Right ventricle myocardium superior (tissue), 1 donor: ENCODE data around the gene C1QTNF1. TPM values are rescaled to one million over a fixed set of nuclear protein-coding genes. Genes with fewer than 3 reads are reported as not detected.
"Not testable (repeated sequence)": the region's sequence is repeated elsewhere in the genome, so short reads cannot be mapped to it uniquely, and the experiment has no call there.

ENCODE experiments used
- ATAC-seq: fragments of 200-7000 bp; cut with Tn5 transposase; one replicate; pipeline ENCODE4 v1.9.1; 2020; ENCODE audit warnings: mild to moderate bottlenecking; ENCODE audit not compliant: poor library complexity
- DNase-seq: peaks from one replicate; pipeline ENCODE4 v3.0.0-alpha.2; 2020
- intact Hi-C: fragments of 100-400 bp; cut with DNase I; formaldehyde crosslinking; loops from one replicate; pipeline ENCODE4 v1.11.2; 2022
- total RNA-seq: library from RNA; stranded (reverse); fragmentation: NEBNext Ultra II Directional; extraction: Animal tissue kit (Norgen Biotek cat#: 25700); gene quantifications from one replicate; pipeline ENCODE4 v1.2.1, GENCODE V29; 2021
- donor health status: DM: no; HTN: yes; CAD: no; lungs with severe emphysema.

C1QTNF1 gene
- total RNA-seq, 1 donor from 2014 or later = 143 TPM

DNA sequence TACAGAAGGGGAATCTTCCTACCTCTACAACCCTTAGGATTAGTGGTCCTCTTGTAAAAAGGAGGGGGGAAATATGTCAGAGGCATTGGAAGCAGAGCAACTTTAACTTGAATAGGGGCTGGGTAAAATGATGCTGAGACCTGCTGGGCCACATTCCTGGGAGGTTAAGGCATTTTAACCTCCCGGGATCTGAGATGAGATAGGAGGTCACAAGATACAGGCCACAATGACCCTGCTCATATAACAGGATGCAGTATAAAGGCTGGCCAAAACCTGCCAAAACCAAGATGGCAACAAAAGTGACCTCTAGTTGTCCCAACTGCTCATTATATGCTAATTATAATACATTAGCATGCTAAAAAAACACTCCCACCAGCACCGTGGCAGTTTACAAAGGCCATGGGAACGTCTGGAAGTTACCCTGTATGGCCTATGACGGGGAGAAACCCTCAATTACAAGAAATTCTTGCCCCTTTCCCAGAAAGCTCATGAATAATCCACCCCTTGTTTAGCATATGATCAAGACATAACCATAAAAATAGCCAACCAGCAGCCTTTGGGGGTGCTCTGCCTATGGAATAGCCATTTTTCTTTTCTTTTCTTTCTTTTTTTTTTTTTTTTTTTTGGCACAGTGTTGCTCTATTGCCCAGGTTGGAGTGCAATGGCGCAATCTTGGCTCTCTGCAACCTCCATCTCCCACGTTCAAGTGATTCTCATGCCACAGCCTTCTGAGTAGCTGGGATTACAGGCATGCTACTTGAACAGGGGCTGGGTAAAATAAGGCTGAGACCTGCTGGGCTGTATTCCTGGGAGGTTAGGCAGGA, 6.2 kb upstream of the C1QTNF1 start:
- DNase-seq (no peak), ATAC-seq (no peak)
- intact Hi-C loops = no loop called here

DNA sequence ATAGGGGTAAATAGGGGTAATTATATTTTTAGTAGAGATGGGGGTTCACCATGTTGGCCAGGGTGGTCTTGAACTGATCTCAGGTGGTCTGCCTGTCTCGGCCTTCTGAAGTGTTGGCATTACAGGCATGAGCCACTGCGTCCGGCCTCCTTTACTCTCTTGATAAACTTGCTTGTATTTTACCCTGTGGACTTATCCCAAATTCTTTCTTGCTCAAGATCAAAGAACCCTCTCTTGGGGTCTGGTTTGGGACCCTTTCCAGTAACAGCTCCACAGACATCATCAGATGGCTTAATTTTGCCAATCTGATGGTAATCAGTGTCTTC, 5.6 kb upstream of the C1QTNF1 start:
- intact Hi-C loops = no loop called here
- no peak for DNase-seq
- no peak for ATAC-seq

DNA sequence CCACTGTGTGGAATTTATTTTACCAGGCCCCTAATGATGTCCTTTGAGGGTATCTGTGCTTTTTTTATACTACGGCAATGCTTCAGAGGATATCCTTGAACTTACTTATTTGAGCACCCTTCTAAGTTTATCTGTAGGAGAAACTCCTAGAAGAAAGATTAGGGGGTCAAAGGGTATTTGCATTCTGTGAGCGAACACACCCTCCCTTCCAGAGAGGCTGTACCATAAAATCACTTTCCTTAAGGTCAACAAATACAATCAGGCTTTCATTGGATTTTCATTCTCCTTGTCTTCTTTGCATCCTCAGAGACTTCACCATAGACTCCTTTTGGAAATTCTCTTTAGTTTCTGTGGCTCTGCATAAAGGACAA, 4.7 kb upstream of the C1QTNF1 start:
- DNase-seq = no peak
- no peak for ATAC-seq
- intact Hi-C loops = no loop called here

DNA sequence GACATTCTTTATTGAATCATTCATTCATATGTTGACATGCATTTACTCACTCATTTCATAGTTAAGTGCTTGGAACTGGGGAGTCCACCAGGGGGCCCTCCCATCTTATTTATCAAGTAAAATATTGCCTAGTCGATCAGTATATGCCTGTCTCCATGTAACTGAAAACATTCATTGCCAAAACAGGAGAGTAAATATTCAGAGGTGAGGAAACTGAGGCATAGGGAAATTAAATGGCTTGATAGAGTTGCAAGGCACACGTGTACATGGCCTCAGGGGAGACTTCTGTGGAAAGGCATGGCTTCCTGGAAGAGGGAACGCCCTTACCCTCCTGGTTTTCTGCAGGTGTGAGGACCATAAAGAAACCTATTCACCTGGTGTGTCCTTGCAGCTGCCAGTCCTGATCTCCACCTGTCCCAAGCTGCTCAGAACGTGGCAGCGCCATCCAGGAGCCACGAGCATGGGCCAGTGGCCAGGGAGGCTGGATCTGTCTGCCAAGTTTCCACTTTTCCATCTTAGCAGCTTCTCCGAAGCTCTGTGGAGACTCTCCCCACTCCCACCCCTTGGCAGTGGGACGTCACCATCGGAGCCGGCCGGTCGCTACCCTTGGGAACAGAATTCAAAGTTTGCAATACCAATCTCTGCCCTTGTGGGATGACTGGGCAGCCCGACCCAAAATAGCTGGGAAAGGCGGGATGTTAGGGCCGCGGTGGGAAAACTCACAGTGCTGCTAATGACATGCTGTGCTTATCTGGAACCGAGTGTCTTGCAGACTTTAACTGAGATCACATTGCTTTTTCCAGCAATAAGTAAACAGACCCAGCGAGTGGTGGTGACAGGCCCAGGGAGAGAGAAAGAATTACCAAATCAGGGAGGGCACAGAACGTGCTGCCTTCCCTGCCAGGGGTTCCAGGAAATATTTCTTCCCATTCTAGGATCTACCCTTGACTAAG, 4.1 kb upstream of the C1QTNF1 start:
- ATAC-seq = peak; percentile 35
- intact Hi-C loops = loop anchor here (5.0 kb wide), 1 partner anchor 57 kb away; no protein-coding TSS in a partner anchor

DNA sequence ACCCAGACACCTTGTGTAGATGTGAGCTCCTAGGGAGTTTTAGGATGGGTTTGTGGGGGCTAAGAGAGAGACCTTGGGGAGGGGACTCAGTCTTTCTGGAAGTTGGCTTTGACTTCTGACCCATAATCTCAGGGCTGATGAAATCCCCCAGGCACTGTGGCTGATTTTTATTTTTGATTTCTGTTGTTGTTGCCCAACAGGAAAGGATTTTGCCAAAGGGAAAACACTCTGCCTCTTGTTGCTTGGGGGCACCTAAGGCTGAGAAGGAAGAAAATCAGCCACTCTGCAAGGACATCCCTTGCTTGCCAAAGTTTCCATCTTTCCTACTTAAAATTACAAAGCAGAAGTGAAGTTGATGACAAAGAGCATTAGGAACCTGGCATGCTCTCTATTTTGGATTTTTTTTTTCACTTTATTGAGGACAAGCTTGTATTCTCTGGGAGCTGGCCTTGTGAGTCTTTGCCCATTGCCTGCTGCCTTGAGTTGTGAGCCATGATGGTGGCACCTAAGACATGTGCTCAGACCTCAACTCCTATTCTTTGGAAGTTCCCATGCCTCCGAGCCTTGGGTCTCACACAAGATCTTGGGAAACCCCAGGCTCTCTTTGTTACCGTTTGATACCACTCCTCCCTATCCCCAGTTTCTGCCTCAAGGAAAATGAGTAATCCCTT, 3.2 kb upstream of the C1QTNF1 start:
- ATAC-seq (no peak), DNase-seq (no peak)
- intact Hi-C loops = loop anchor here (5.0 kb wide), 1 partner anchor 57 kb away; no protein-coding TSS in a partner anchor

More for the DNA sequence above, 4.1 kb upstream of the C1QTNF1 start:
- peak; percentile 81 for DNase-seq

DNA sequence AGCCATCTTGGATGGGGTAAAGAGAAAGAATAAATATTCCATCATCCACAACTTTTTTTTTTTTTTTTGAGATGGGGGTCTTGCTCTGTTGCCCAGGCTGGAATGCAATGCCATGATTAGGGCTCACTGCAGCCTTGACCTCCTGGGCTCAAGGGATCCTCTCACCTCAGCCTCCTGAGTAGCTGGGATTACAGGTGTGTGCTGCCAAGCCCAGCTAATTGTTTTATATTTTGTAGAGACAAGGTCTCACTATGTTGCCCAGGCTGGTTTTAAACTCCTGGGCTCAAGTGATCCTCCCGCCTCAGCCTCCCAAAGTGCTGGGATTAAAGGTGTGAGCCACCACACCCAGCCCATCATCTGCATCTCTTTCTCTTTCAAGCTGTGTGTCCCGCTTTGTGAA, 2.0 kb upstream of the C1QTNF1 start:
- intact Hi-C loops = loop anchor here (5.0 kb wide), 1 partner anchor 55 kb away; no protein-coding TSS in a partner anchor
- DNase-seq, ATAC-seq: not testable (repeated sequence)

DNA sequence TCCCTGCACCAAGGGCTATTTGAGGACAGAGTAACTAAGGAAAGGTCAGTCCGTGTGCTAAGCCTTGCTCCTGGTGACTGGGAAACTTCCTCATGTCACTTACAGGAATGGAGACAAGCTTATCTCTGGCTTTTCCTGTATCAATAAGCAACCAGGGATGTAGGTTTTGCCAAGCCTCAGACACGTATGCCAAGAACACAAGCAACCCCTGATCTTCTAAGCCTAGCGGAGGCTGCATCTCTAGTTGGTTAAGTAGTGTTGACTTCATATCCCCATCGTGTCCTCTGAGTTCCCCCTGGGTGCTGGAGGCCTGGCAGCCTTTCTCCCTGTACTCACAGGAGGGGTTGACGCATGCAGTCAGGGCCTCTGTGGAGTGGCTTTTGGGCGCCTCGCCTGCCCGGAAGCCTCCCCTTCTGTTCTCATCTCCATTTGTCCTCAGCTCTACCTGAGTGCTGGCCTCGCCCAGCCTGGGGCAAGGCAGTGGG, 1.4 kb upstream of the C1QTNF1 start:
- peak; percentile 45 for ATAC-seq
- intact Hi-C loops = loop anchor here (5.0 kb wide), 1 partner anchor 55 kb away; no protein-coding TSS in a partner anchor
- DNase-seq = peak; percentile 88

DNA sequence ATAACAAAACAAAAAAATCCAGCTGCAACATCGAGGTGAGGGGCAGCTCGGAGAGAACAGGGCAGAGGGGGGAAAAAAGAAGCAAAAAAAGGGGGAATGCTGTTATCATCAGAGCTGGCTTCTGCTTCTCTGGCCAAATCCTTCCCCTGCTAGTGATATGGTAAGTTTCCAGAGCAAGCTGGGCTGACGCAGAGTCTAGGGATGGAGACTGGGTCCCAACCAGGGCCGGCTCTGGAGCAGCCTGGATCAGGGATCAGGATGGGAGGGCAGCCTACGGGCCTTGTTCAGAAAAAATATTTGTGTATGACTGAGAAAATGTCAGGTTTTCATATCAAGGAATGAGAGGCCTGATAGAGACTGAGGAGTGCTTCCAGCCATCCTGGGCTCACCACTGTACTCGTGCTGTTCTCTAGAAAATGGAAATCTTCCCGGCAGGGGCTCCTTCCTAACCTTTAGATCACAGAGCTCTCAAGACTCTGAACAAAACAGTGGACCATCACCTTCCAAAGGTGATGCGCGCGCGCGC, 726 bp upstream of the C1QTNF1 start:
- ATAC-seq (peak; percentile 8), DNase-seq (peak; percentile 65)
- intact Hi-C loops = loop anchor here (5.0 kb wide), 1 partner anchor 54 kb away; no protein-coding TSS in a partner anchor

DNA sequence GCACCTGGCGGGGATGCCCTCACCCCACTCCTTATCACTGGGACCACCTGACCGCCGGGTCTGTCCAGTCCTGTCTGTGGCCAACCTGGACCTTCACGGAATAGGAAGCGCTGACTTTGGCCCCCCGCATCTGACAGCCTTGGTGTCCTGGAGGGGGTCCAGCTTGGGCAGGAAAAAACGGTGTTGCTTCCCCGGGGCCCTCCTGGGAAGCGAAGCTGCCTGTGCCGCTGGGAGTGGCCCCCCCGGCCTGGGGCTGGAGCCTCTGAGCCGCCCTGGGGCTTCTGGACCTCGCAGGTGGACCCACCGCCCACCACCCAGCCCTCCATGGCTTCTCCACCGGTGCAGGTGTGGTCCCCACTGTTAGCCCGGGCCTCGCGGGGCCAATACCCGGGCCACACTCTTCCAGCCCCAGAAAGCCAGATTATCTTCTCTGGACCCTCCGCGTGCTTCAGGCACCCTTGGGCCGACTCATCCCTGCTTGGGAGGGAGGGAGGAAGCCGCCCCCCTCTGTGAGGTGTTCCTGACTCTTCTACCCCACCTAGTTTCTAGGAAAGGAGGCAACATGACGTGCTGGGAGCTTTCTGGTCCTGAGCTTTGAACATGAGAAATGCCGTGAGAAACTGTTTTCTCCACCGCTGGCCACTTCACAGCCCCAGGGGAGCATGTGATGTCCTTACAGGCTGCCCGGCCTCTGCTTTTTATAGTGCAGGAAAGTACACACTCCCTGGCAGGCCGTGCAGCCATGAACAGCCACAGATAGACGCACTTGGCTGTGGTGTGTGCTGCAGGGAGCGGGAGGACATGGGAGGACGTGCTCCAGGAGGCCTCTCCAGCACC, 1.1 kb downstream of the C1QTNF1 start:
- peak; percentile 67 for ATAC-seq
- intact Hi-C loops = loop anchor here (5.0 kb wide), 1 partner anchor 52 kb away; no protein-coding TSS in a partner anchor
- DNase-seq = peak; percentile 84

DNA sequence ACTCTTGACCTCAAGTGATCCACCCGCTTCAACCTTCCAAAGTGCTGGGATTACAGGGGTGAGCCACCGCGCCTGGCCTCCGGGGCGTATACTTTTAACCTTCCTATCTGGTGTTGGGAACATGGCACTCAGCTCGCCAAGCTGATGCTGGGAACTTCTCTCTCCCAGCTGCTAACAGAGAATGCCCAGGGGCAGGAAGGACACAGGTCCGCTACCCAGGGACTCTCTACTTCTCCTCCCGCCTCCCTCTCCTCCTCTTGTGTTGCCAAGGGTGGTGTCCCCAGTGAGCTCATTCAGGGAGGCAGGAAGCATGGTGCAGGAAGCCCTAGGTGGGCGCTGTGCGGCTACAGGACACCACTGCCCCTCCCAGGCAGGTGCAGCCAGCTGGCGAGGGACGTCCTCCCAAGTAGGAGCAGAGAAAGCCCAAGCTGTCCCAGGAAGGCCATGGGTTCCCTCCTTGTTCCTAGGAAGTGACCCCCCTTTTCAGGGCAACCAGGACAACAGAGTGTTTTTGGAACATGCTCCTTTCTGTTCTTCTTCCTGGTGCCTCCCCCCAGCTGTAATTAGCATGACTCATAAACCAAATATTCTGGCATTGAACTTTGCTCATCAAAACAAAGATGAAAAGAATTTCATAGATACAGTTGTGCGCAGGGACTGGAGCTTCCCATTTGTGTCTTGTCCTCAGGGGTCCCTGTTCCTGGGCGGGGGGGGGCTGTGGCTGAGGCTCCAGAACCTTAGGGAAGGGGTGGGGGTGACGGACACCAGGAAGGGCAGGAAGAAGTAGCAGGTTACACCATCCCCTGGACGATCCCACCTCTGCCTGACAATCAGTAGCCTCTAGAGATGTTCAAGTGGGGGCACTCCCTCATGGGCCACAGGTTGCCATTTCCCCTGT, 2.7 kb downstream of the C1QTNF1 start:
- DNase-seq = peak; percentile 70
- ATAC-seq = peak; percentile 3
- intact Hi-C loops = no loop called here

DNA sequence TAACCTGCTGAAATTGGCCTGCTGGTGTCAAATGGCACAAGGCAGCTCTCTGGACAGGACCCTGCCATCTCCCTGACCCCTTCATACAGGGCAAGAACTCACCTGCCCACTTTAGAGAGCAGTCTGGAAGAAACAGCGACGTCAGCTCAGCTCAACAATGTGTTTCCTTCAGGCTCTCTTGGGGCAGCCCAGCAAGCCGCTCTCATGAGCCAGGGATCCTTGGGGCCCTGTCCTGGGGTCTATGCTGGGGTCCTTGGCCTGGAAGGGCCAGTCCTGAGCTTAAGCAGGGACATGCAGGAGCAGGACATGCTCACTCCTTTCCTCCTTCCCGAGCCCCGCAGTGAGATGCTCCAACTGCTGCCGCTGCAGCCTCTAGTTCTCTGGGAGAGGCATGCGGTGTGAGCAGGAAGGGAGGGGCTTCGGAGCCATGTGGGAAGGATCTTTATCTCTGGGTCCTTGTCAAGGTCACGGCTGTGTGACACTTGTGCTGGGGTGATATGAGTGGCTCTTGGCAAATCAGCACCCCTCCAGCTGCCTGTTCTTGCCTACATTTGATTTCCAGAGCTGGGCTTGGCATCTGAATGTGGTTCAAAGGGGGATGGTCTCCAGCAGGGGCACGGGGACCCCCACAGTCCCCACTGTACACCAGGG, 3.4 kb downstream of the C1QTNF1 start:
- ATAC-seq (peak; percentile 10), DNase-seq (no peak)
- intact Hi-C loops = no loop called here

DNA sequence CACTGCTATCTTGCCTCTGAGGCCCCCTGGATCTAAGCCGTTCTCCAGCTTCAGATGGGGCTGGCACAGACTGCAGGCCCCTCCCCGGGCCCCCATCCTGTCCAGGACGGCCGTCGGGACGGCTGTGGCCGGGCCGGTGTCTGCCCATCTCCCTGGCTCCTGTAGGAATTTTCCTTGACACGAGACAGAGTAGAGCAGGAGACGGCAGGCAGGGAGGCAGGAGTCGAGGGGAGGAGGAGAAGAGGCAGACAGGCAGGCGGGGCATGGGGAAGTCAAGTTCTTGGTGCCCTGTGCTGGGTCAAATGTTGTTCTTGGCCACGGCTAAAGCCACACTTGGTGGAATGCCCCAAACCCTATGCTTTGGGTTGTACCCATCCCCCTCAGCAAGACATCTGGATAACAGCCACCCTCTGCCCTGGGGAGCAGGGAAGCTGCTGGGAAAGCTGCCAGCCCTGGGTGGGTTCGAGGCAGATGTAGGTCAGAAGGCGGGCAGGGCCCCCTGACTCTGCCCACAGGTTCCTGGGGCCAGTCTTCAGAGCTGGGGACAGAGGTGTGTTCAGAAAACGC, 4.0 kb downstream of the C1QTNF1 start:
- DNase-seq = no peak
- peak; percentile 2 for ATAC-seq
- intact Hi-C loops = no loop called here

DNA sequence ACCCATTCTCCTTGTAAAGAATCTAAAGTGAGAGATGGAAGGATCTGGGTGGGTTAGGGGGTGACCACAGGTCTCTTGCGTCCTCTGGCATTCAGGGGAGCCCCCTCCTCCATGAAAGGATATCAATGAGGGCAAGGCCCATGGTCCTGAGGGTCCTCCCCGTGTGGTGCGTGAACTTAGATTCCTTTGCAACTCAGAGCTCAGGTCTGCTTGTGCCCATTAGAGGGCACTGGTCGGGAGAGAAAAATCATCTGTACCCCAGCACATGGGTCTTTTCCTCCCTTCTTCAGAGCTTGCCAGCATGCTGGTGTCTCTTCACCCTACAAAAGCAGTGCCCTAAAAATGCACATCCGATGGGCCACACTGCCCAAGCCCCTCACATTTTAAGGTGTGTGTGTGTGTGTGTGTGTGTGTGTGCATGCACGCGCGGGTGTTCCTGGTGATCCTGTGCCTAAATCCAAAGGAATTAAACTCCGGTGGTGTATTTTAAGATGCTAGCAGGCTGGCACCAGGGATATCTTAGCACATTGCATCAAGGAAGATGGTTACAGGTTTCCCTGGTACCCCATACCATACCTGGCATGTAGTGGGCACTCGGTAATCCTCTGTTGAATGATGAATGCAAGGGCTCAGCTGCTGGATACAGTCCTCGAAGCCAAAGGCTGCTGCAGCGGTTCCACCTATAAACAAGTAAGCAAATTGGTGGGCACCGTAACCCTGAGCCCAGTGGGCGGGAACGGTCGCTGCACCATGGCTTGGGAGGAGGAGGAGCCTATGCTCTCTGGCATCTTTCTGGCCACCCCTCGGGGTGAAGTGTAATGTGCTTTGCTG, 4.7 kb downstream of the C1QTNF1 start:
- ATAC-seq (no peak), DNase-seq (no peak)
- intact Hi-C loops = no loop called here

DNA sequence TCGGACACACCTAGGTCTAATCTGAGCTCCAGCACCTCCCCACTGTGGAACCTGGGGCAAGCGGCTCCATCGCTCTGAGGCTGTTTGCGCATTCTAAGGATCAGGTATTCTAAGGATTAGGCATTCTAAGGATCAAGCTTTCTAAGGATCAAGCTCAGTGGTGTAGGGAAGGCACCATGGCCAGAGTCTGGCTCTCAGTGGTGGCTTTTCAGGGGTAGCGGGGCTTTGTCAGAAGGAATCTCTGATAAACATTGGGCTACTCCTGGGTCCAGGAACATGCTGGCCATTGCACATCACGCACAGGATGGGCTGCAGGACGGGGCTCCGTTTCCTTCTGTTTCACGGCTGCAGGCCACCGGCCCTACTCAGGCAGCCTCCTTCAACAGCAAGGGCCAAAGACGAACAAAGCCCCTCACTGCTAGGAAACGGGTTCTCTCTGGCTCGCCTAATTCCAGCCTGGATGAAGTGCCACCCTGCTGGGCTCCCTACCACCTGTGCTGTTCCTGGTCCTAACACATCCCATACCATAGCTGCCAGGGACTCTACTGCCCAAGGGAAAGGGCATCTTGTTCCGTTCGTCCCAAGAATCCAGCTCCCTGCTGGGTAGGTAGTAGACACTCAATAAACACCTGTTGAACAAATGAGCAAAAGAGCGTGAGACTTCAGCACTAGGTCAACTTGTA, 5.5 kb downstream of the C1QTNF1 start:
- DNase-seq = no peak
- ATAC-seq = no peak
- intact Hi-C loops = no loop called here
